GM10266 (cell line): ENCODE results near the gene PCSK5.

Experiments
- DNase-seq: peaks from one replicate; pipeline ENCODE4 v3.0.0; 2012; ENCODE audit errors: extremely low spot score
- CTCF ChIP-seq: IDR thresholded peaks from 2 replicates; pipeline ENCODE4 v1.5.1; 2012; ENCODE audit warnings: mild to moderate bottlenecking, low read depth; ENCODE audit not compliant: control insufficient read depth, insufficient read depth; ENCODE audit errors: missing control alignments

The PCSK5 gene

GRCh38 chr9:76218886-76219445 lies 328.5 kb downstream of the PCSK5 start:
- DNase-seq, result no peak
- no peak for TF ChIP-seq CTCF

- TF ChIP-seq CTCF, result no peak
- DNase-seq, result no peak
These were observed 329.2 kb downstream of the PCSK5 start for GRCh38 chr9:76219560-76220151.

GRCh38 chr9:76221423-76221822 lies 330.9 kb downstream of the PCSK5 start:
- no peak for DNase-seq
- TF ChIP-seq CTCF, result no peak

GRCh38 chr9:76223749-76224340 lies 333.4 kb downstream of the PCSK5 start:
- TF ChIP-seq CTCF, result no peak
- no peak for DNase-seq

- DNase-seq, result no peak
- TF ChIP-seq CTCF, result no peak
These were observed 336.7 kb downstream of the PCSK5 start for GRCh38 chr9:76227156-76227555.

GRCh38 chr9:76231001-76231400 lies 340.5 kb downstream of the PCSK5 start:
- TF ChIP-seq CTCF, result no peak
- no peak for DNase-seq

GRCh38 chr9:76232861-76233489 lies 342.5 kb downstream of the PCSK5 start:
- no peak for DNase-seq
- no peak for TF ChIP-seq CTCF
